ENCODE data around the gene PNMA6E.
A peak's percentile ranks its signal among the peaks of the same experiment; 100 is the strongest.

PNMA6E gene

GRCh38 chrX:153434801-153435200, 33.7 kb upstream of the PNMA6E start:
- DNase-seq: no peak

GRCh38 chrX:153433781-153434285, 32.7 kb upstream of the PNMA6E start:
- DNase-seq: no peak

GRCh38 chrX:153433161-153433680, 32.1 kb upstream of the PNMA6E start:
- DNase-seq: no peak

GRCh38 chrX:153430796-153431195, 29.6 kb upstream of the PNMA6E start:
- DNase-seq: no peak

GRCh38 chrX:153426204-153426603, 25.1 kb upstream of the PNMA6E start:
- no peak for DNase-seq

- no peak for DNase-seq
Observed at GRCh38 chrX:153423652-153424051, 22.5 kb upstream of the PNMA6E start.

- no peak for DNase-seq
Observed at GRCh38 chrX:153421856-153422255, 20.7 kb upstream of the PNMA6E start.

GRCh38 chrX:153420851-153421599, 19.9 kb upstream of the PNMA6E start:
- DNase-seq: no peak

GRCh38 chrX:153417637-153418036, 16.5 kb upstream of the PNMA6E start:
- no peak for DNase-seq

GRCh38 chrX:153416781-153417450, 15.8 kb upstream of the PNMA6E start:
- peak; percentile 45 for DNase-seq

- DNase-seq: no peak
Observed at GRCh38 chrX:153414856-153415510, 13.8 kb upstream of the PNMA6E start.

GRCh38 chrX:153413731-153414130, 12.6 kb upstream of the PNMA6E start:
- no peak for DNase-seq

GRCh38 chrX:153412746-153413720, 11.9 kb upstream of the PNMA6E start:
- no peak for DNase-seq

GRCh38 chrX:153411988-153412574, 10.9 kb upstream of the PNMA6E start:
- DNase-seq: no peak

- DNase-seq: no peak
Observed at GRCh38 chrX:153411255-153411987, 10.3 kb upstream of the PNMA6E start, which contains the start of gene ZFP92. Gene ZFP92 (plus strand): TSS chrX:153411472. CDS start chrX:153418323, 6,851 bp downstream.

- no peak for DNase-seq
Observed at GRCh38 chrX:153410888-153411254, 9.7 kb upstream of the PNMA6E start.

- DNase-seq: no peak
Observed at GRCh38 chrX:153410373-153410772, 9.2 kb upstream of the PNMA6E start.

- DNase-seq: no peak
Observed at GRCh38 chrX:153409414-153410101, 8.4 kb upstream of the PNMA6E start.

GRCh38 chrX:153408871-153409351, 7.8 kb upstream of the PNMA6E start:
- no peak for DNase-seq

- no peak for DNase-seq
Observed at GRCh38 chrX:153408221-153408721, 7.1 kb upstream of the PNMA6E start.

Data from NCI-H1436 (cell line).